RWPE1 (cell line): ENCODE data around the gene POU2F3.
"Not testable (repeated sequence)": the region's sequence is repeated elsewhere in the genome, so short reads cannot be mapped to it uniquely, and the experiment has no call there.

Experiments used
- CTCF ChIA-PET: fragments of 350-600 bp; sonication (Branson Sonifier 250); formaldehyde crosslinking; extraction: SDS; loops from one replicate; lab custom pipeline; 2021; lab: Yijun Ruan, JAX
- POLR2A ChIA-PET: fragments of 400-600 bp; formaldehyde crosslinking; extraction: SDS; loops from one replicate; lab custom pipeline; 2020; ENCODE audit warnings: antibody characterized with exemption; ENCODE audit not compliant: low non-redundant PET; lab: Yijun Ruan, JAX
- DNase-seq: peaks from one replicate; pipeline ENCODE4 v3.0.0; 2012; ENCODE audit warnings: low spot score
- H3K27ac ChIP-seq: fragments of 450-650 bp; 2 replicates; pipeline ENCODE4 v1.5.1; 2017
- TF ChIP-seq, protein P1 (sequence below): fragments of 450-650 bp; conservative IDR thresholded peaks from 2 replicates; pipeline ENCODE4 v1.5.1; 2017; ENCODE audit warnings: low read depth, mild to moderate bottlenecking

Gene POU2F3

GRCh38 chr11:120245434-120245833 lies 5.5 kb downstream of the POU2F3 start:
- POLR2A ChIA-PET, result no interaction called here
- CTCF ChIA-PET, result no interaction called here

GRCh38 chr11:120248551-120249278 lies 8.8 kb downstream of the POU2F3 start:
- ChIA-PET POLR2A (no interaction called here), CTCF (interaction anchor here (0.8 to 1.3 kb wide), 6 partner anchors 9 to 85 kb away, joined by 3 to 5 read pairs (median 4); partner anchors contain the start of gene POU2F3)

More at GRCh38 chr11:120245434-120245833, 5.5 kb downstream of the POU2F3 start:
- H3K27ac ChIP-seq, result no peak overlapping the region
- DNase-seq, result no peak
- TF ChIP-seq, protein P1, sequence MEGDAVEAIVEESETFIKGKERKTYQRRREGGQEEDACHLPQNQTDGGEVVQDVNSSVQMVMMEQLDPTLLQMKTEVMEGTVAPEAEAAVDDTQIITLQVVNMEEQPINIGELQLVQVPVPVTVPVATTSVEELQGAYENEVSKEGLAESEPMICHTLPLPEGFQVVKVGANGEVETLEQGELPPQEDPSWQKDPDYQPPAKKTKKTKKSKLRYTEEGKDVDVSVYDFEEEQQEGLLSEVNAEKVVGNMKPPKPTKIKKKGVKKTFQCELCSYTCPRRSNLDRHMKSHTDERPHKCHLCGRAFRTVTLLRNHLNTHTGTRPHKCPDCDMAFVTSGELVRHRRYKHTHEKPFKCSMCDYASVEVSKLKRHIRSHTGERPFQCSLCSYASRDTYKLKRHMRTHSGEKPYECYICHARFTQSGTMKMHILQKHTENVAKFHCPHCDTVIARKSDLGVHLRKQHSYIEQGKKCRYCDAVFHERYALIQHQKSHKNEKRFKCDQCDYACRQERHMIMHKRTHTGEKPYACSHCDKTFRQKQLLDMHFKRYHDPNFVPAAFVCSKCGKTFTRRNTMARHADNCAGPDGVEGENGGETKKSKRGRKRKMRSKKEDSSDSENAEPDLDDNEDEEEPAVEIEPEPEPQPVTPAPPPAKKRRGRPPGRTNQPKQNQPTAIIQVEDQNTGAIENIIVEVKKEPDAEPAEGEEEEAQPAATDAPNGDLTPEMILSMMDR, result no peak

GRCh38 chr11:120249279-120250262 lies 9.6 kb downstream of the POU2F3 start:
- ChIA-PET CTCF (interaction anchor here (0.8 to 1.3 kb wide), 3 partner anchors 50 to 85 kb away, joined by 3 to 5 read pairs (median 4); no protein-coding TSS in a partner anchor), POLR2A (no interaction called here)
- TF ChIP-seq, protein P1, result no peak
- no peak for DNase-seq
- H3K27ac ChIP-seq, result no peak overlapping the region

More at GRCh38 chr11:120248551-120249278, 8.8 kb downstream of the POU2F3 start:
- TF ChIP-seq, protein P1, result no peak
- H3K27ac ChIP-seq, result no peak overlapping the region
- DNase-seq, result peak; percentile 62

GRCh38 chr11:120253377-120253776 lies 13.4 kb downstream of the POU2F3 start:
- H3K27ac ChIP-seq, CTCF ChIA-PET, POLR2A ChIA-PET, DNase-seq: not testable (repeated sequence)

GRCh38 chr11:120254788-120255518 lies 15.0 kb downstream of the POU2F3 start:
- ChIA-PET CTCF (interaction anchor here (0.7 to 0.9 kb wide), 2 partner anchors 10 to 101 kb away, joined by 3 read pairs; no protein-coding TSS in a partner anchor), POLR2A (no interaction called here)
- DNase-seq, result no peak
- no peak overlapping the region for H3K27ac ChIP-seq
- TF ChIP-seq, protein P1, result no peak

DNA sequence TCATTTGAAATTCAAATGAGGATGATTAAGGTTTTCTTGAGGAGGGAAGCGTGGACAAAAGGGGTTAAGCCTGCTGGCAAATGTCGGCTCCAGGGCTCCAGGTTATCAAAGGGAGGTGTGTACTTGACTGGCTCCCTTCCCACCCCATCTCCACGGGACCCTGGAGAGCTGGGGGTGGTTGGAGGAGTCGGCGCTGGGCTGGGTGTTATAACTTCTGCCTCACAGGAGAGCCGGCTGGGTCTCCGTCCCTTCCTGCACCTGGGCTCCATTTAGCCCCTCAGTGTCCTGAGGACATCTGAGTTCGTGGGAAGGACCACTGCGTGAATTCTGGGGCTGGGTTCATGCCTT lies 15.6 kb downstream of the POU2F3 start:
- CTCF ChIA-PET, result interaction anchor here (0.7 to 0.9 kb wide), 2 partner anchors 9 to 102 kb away, joined by 3 read pairs; no protein-coding TSS in a partner anchor
- TF ChIP-seq, protein P1, result no peak
- no peak for DNase-seq
- POLR2A ChIA-PET, result no interaction called here
- no peak overlapping the region for H3K27ac ChIP-seq
